Sciatic nerve (tissue), 2 donors: ENCODE results near the gene FN3KRP. TPM values are rescaled to one million over a fixed set of nuclear protein-coding genes. Genes with fewer than 3 reads are reported as not detected.
A peak's percentile ranks its signal among the peaks of the same experiment; 100 is the strongest.

Source experiments
- ATAC-seq: fragments of 200-7000 bp; cut with Tn5 transposase; one replicate; pipeline ENCODE4 v1.9.1; 2020; ENCODE audit warnings: mild to moderate bottlenecking, moderate library complexity
- DNase-seq: peaks from one replicate; pipeline ENCODE4 v3.0.0-alpha.2; 2020; ENCODE audit warnings: low spot score
- intact Hi-C: fragments of 100-400 bp; cut with DNase I; formaldehyde crosslinking; loops from one replicate; pipeline ENCODE4 v1.14.2; 2022
- total RNA-seq: library from RNA; stranded (reverse); fragmentation: NEBNext Ultra II Directional; extraction: Animal tissue kit (Norgen Biotek cat#: 25700); gene quantifications from one replicate; pipeline ENCODE4 v1.2.1, GENCODE V29; 2021
- donor health status: DM: no; HTN: no; CAD: no.
- donor health status: DM: no; HTN: no; CAD: no.

The FN3KRP gene
- total RNA-seq, 1 donor from 2014 or later = 32.3 TPM

GRCh38 chr17:82686366-82687324, 29.9 kb upstream of the FN3KRP start:
- no peak for DNase-seq
- intact Hi-C loops = no loop called here

GRCh38 chr17:82687375-82687861, 29.1 kb upstream of the FN3KRP start:
- DNase-seq = no peak
- intact Hi-C loops = no loop called here
- ATAC-seq = no peak

More at GRCh38 chr17:82686366-82687324, 29.9 kb upstream of the FN3KRP start:
- no peak for ATAC-seq

- ATAC-seq = no peak
- no peak for DNase-seq
- intact Hi-C loops = no loop called here
Measured at GRCh38 chr17:82687871-82688270, 28.6 kb upstream of the FN3KRP start.

GRCh38 chr17:82689077-82689476, 27.4 kb upstream of the FN3KRP start:
- ATAC-seq = no peak
- intact Hi-C loops = no loop called here
- DNase-seq = no peak

- DNase-seq = no peak
- intact Hi-C loops = no loop called here
- peak; percentile 47 for ATAC-seq
Measured at GRCh38 chr17:82690786-82691489, 25.6 kb upstream of the FN3KRP start.

GRCh38 chr17:82691714-82692113, 24.8 kb upstream of the FN3KRP start:
- ATAC-seq (no peak), DNase-seq (no peak)
- intact Hi-C loops = no loop called here

GRCh38 chr17:82692268-82692667, 24.2 kb upstream of the FN3KRP start:
- ATAC-seq = no peak
- intact Hi-C loops = no loop called here
- DNase-seq = no peak

GRCh38 chr17:82693168-82693867, 23.2 kb upstream of the FN3KRP start:
- ATAC-seq = no peak
- no peak for DNase-seq
- intact Hi-C loops = no loop called here

GRCh38 chr17:82694647-82695046, 21.9 kb upstream of the FN3KRP start:
- DNase-seq (no peak), ATAC-seq (no peak)
- intact Hi-C loops = no loop called here

- intact Hi-C loops = no loop called here
- DNase-seq (no peak), ATAC-seq (no peak)
Measured at GRCh38 chr17:82696259-82696658, 20.2 kb upstream of the FN3KRP start.

- intact Hi-C loops = no loop called here
- DNase-seq (no peak), ATAC-seq (no peak)
Measured at GRCh38 chr17:82696916-82697807, 19.3 kb upstream of the FN3KRP start.

GRCh38 chr17:82697808-82698064, 18.8 kb upstream of the FN3KRP start:
- ATAC-seq = no peak
- intact Hi-C loops = no loop called here
- no peak for DNase-seq

GRCh38 chr17:82698065-82698973, 18.2 kb upstream of the FN3KRP start, which contains the start of gene RAB40B:
Gene RAB40B (minus strand): TSS chr17:82698698. CDS start chr17:82698596, 102 bp downstream.
- ATAC-seq (peak; percentile 99), DNase-seq (peak; percentile 99)
- intact Hi-C loops = no loop called here

GRCh38 chr17:82698974-82699442, 17.5 kb upstream of the FN3KRP start:
- ATAC-seq = no peak
- DNase-seq = no peak
- intact Hi-C loops = no loop called here

- intact Hi-C loops = no loop called here
- ATAC-seq = no peak
Measured at GRCh38 chr17:82699551-82699950, 17.0 kb upstream of the FN3KRP start.

GRCh38 chr17:82702231-82702927, 14.1 kb upstream of the FN3KRP start:
- no peak for ATAC-seq
- intact Hi-C loops = no loop called here
- DNase-seq = no peak

More at GRCh38 chr17:82699551-82699950, 17.0 kb upstream of the FN3KRP start:
- DNase-seq = no peak
